Measurements from ENCODE around the gene R3HCC1L.

Gene R3HCC1L

GRCh38 chr10:98261436-98262277 lies 127.2 kb downstream of the R3HCC1L start:
- DNase-seq, result no peak

DNA sequence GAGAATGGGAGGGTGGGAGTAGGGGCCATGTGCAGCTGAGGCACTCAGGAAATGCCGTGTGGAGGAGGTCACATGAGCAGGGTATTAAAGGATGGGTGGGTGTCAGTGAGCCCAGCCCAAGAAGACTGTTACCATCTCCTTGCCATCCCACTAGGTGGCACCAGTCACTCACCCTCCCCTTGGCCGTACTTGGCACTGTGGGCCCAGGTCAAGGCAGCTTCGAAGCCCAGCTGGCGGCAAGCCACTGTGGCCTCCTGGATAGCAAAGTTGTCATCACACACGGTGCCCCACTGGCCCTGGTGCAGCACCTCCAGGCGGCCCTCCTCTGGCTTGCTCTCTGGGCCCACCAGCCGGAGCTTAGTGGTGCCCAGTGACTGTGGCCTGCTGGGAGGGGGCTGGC lies 128.1 kb downstream of the R3HCC1L start:
- peak; percentile 35 for DNase-seq

DNA sequence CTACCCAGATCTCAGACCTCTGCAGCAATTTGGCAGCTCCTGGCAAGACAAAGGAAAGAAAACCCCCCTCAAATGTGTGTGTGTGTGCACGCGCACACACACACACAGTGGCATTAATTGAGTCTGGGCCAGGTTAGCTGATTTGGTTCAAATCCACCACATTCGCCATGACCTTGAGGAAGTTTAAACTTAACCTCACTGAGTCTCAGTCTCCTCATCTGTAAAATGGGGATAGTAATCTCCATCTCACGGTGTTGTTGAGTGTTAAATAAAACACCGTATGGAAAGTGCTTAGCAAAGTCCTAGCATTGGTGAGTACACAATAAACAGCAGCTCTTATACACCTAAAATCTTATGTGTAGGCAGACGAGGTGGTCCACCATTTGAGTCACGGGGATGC lies 128.6 kb downstream of the R3HCC1L start:
- DNase-seq, result no peak

DNA sequence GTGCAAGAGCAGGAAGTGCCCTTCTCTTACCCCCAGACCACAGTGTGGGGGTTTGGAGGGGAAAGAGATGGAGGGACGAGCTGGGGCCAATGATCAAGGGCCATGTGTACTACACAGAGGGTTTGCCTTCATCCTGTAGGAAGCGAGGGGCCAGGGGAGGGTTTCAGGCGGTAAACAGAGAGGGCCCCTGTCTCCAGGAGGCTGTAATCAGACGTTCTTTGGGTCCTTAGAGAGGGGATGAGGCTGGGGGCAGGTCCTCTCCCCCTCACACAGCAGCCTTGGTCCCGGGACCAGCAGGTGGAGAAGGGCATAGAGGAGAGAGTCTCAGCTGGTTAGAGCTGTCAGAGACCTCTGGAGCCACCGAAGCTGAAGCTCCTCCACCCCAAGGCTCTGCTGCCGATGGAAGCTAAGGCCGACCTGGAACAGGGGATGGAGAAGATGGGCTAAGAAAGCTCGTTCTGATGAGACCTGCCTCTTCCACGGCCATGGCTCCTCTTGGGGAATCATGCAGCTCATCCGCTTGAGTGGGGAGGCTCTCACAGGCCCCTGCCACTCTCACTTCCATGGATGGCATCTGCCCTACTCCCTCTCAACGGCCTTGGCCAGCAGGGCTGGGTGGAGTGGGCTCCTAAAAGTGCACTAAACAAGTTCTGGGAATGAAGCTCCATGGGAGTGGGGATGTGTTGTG lies 130.1 kb downstream of the R3HCC1L start:
- no peak for DNase-seq

DNA sequence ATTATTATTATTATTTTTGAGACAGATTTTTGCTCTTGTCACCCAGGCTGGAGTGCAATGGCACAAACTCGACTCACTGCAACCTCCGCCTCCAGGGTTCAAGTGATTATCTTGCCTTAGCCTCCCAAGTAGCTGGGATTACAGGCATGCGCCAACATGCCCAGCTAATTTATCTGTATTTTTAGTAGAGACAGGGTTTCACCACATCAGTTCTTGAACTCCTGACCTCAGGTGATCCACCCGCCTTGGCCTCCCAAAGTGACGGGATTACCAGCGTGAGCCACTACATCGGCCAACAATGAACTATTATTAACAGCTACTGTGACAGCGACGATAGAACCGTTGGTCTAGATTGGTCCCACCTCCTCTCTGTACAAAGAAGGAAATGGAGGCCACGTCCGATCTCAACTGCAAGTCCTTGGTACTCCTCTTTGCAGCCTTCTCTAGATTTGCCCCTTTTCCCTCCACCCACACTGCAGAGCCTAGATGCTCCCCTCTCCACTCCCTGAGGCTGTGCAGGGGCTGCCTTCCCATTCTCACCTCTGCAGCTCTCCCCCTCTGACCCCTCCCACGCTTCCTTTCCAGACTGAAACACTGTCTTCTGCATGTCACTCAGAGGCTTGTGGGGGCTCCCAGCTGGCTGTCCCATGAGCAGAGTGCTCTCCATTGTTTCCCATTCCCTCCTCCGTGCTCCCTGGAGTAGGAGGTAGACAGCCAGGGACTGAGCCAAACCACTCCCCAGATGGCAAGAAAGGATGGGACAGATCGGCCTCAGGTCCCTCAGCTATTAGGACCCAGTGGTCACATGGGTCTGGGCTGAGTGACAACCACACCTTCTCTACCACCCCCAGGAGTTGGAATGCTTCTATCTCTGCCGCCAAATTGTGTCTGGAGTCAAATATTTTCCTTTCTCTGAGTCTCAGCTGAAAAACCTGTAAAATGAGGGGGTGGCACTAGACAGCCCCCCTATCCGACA lies 131.2 kb downstream of the R3HCC1L start:
- DNase-seq, result no peak

GRCh38 chr10:98266647-98267046 lies 132.2 kb downstream of the R3HCC1L start:
- no peak for DNase-seq

GRCh38 chr10:98267069-98267893 lies 132.8 kb downstream of the R3HCC1L start:
- no peak for DNase-seq

- peak; percentile 33 for DNase-seq
Observed at GRCh38 chr10:98267894-98268693, 133.6 kb downstream of the R3HCC1L start, which contains the start of gene LOXL4. LOXL4 (minus strand) TSS chr10:98268194; CDS start chr10:98263019, 5,175 bp downstream.

DNA sequence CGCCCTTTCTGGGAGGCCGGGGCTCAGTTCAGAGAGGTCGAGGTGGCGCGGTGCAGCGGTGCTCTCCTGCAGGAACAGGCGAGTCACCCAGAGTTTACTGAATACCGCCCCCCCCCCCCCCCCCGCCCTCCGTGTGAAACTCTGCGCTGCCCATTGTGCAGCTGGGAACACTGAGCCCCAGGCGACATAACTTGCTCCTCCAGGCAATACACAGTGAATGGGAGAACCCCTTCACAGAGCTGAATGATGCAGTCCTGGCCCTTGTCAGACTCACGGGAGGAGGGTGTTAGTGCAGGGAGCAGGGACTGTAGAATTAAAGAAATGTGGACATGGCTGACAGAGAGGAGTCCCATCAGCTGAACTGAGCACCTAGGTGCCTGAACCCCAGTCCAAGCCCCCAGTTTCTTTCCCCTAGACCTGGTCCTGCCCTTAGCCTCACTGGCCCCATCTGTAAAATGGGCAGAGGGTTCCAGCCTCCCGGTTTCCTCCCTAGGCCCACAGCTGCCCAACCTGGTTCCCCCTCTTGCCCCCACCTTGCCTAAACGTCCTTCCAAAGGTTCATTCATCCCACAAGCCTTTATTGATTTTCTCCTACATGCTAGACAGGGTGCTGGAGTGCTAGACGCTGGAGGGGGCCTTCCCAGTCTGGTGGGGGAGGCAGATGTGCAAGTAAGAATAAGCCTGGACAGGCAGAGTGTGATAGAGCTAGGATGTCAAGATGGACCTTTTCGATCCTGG lies 134.4 kb downstream of the R3HCC1L start:
- peak; percentile 17 for DNase-seq

- DNase-seq, result peak; percentile 92
Observed at GRCh38 chr10:98269435-98269912, 135.0 kb downstream of the R3HCC1L start.

GRCh38 chr10:98270073-98270740 lies 135.8 kb downstream of the R3HCC1L start:
- no peak for DNase-seq

- no peak for DNase-seq
Observed at GRCh38 chr10:98270786-98271185, 136.3 kb downstream of the R3HCC1L start.

- DNase-seq, result no peak
Observed at GRCh38 chr10:98272245-98272644, 137.8 kb downstream of the R3HCC1L start.

DNA sequence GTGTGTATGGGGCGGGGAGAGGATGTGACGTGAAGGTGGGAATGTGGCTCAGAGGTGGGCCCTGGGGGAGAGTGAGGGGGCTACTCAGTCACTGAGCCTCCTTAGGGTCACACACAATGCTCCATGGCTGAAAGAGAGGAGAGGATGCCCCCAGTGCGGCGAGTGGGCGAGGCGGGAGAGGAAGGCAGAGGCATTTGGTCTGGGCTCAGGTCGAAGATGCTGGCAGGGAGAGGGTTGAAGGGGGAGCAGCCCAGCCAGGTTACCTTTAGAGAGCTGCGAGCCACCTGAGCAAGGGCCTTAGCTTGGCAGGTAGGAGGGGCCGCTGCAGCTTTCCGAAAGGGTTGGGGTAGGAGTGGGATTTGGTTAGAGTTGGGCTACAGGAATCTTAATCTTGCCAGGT lies 138.2 kb downstream of the R3HCC1L start:
- no peak for DNase-seq

DNA sequence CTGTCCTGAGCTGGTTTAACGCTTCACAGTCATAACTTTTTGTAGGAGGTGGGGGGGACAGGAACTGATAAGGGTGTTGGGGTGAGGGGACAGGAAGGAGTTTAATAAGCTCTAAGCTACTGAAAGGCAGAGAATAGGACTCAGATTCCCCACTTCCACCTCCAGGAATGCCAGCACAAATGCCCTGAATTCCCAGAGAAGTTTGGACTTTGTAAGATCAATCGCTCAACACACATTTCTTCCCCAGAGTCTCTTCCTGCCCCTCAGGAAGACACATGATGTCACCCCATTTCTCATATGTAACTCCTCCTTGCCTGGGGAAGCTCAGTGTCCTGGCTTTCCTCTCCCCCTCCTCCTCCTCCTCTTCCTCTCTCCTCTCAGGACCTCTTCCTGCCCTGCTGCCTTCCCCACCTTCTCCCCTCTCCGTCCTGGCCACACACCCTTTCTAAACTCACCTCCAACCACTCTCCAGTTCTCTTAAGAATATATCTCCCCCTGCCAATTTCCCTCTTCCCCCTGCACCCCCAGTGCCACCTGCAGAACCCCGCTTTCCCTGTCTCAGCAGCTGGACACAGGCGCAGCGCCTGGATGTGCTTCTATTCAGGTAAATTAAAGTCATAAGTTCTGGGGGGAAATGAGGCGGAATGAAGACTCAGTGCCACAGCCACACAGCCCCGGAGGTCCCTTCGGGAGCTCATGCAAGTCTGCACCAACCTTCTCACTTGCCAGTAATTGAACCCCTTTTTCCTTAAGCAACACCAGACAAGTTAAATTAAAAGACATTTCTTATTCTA lies 138.8 kb downstream of the R3HCC1L start:
- DNase-seq, result peak; percentile 15

- DNase-seq, result no peak
Observed at GRCh38 chr10:98274562-98274961, 140.1 kb downstream of the R3HCC1L start.

DNA sequence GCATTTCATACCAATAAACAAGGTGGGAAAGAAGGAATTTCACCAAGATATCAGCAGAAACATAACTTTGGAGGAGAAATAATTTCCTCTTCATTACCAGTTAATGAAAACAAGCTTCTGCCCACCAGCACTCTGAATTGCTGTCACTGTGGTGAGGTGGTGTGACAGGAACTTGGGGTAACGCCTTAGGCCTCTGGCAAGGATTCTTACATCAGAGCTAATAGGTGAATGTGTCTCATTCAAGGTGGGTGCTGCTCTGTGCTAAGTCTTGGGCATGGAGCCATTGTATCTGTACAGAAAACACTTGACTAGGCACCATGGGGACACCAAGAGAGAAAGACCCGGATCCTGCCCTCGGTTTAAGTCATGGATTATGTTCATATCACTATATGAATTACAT lies 141.9 kb downstream of the R3HCC1L start:
- no peak for DNase-seq

GRCh38 chr10:98285416-98285815 lies 151.0 kb downstream of the R3HCC1L start:
- no peak for DNase-seq

DNA sequence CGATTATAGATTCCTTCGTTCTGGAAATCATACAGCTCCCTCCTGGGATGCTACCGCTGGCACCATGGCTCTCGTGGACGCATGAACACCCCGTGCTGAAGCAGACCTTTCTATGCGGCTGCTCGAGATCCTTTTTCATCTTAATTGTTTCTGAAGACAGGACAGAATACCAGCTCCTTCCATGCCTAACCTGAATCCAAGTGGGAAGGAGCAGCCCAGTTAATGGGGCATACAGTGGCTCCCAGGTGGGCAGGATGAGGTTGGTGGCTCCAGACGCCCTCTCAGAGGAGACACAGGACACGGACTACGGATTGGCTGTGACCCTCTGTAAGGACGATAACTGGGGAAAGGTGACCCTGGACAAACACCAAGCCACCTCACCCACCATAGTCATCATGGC lies 152.0 kb downstream of the R3HCC1L start:
- DNase-seq, result no peak

Measured in fibroblast of skin of back (primary cell).